Measurements from ENCODE around the gene KRT2.

The KRT2 gene

DNA sequence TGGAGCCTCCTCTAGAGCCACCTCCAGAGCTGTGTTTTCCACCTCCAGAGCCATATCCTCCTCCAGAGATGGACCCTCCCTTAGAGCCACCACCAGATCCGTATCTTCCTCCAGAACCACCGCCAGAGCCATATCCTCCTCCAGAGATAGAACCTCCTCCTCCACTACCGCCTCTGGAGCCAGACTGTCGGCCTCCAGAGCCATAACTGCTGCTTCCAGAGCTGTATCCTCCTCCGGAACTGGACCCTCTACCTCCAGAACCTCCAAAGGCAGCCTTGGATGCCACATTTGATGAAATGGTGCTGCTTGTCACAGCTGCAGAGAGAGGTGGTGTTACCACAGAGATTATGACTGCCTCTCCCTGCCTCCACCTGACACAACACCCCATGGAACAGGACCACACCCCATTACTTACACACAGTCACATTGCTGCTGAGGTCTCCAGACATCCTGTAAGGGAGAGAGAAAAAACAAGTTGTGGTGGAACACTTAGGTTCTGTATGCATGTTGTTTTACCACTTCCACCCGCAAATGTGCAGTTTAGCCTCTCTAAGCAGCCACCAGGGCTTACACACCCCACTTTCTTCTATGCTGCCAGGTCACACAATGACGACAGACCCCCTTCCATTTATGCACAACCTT, 6.8 kb downstream of the KRT2 start:
- DNase-seq (ENCODE audit: insufficient read length, low spot score) (no peak), FAIRE-seq (no peak)
- TF ChIP-seq, protein P1, sequence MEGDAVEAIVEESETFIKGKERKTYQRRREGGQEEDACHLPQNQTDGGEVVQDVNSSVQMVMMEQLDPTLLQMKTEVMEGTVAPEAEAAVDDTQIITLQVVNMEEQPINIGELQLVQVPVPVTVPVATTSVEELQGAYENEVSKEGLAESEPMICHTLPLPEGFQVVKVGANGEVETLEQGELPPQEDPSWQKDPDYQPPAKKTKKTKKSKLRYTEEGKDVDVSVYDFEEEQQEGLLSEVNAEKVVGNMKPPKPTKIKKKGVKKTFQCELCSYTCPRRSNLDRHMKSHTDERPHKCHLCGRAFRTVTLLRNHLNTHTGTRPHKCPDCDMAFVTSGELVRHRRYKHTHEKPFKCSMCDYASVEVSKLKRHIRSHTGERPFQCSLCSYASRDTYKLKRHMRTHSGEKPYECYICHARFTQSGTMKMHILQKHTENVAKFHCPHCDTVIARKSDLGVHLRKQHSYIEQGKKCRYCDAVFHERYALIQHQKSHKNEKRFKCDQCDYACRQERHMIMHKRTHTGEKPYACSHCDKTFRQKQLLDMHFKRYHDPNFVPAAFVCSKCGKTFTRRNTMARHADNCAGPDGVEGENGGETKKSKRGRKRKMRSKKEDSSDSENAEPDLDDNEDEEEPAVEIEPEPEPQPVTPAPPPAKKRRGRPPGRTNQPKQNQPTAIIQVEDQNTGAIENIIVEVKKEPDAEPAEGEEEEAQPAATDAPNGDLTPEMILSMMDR (IDR thresholded peaks at IDR 0.05; ENCODE audit: insufficient read depth, missing control alignments): no peak

DNA sequence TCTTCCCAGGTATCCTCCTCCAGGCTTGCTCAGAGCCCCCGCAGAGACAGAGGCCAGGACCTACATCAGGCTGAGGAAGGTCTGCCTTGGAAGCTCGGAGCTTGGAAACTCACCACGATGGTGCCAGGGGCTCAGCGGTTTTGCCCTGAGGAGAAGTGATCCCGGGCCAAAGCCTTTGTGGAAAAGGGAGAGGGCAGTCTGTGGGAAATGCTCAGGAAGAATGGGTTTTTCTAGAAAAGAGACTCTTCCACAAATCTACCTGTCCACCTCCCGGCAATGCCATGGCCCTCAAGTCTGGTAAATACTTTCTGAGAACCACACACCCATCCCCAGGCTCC, 8.0 kb downstream of the KRT2 start:
- TF ChIP-seq, protein P1 (IDR thresholded peaks at IDR 0.05; ENCODE audit: insufficient read depth, missing control alignments): no peak
- FAIRE-seq (no peak), DNase-seq (ENCODE audit: insufficient read length, low spot score) (no peak)

DNA sequence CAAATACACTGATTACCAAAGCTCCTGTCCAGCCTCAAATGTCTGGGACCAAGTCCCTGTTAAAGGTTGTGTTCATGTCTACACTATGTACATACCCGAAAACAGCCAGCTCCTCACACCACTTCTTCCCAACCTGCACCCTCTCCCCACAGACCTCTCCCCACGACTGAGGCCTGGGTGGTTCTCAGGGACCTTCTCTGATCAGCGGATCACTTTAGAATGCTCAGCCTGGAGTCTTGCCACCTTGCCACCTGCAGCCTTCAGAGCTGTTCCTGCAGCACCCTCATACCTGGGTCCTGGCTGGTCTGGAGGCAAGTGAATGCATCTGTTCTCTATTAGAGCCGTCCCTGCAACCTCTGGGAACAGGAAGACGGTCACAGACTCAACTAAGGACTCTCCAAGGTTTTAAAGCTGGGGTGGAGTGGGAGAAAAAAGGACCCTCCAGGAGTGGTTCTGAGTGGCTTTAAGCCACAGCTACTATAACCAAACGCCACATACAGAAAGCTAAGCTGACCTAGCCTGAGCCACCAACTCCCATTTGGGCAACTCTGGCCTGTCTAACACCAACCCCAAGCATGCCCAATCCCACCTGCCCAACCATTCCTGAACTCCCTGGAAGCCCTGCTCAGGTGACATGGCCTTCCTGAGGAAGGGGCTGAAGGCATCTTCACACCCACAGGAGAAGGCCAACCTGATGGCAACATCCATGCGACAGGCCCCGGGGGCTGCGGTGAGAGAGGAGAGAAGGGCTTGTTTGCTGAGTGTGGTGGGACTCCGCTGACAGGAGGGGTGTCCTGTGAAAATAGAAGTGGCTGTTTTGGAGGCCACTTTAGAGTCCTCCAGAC, 8.6 kb downstream of the KRT2 start:
- no peak for DNase-seq (ENCODE audit: insufficient read length, low spot score)
- TF ChIP-seq, protein P1 (IDR thresholded peaks at IDR 0.05; ENCODE audit: insufficient read depth, missing control alignments): no peak
- no peak for FAIRE-seq

DNA sequence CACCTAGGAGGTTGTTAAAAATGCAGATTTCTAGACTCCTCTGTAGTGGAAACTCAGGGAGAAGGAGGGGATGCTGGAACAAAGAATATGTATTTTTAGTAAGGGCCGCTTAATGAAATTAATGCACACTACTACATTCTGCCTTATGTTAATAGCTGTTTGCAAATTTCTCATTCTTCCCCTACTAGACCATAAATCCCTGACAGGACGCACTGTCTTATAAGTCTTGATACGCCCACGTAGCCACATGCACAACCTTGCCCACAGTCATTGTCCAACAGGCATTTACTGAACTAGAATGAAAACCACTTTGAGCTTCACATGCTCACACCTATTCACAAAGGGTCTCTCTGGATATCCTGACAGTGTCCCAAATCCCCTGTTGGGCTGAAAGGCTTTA, 10.5 kb downstream of the KRT2 start:
- TF ChIP-seq, protein P1 (IDR thresholded peaks at IDR 0.05; ENCODE audit: insufficient read depth, missing control alignments): no peak
- DNase-seq (ENCODE audit: insufficient read length, low spot score) (no peak), FAIRE-seq (no peak)

DNA sequence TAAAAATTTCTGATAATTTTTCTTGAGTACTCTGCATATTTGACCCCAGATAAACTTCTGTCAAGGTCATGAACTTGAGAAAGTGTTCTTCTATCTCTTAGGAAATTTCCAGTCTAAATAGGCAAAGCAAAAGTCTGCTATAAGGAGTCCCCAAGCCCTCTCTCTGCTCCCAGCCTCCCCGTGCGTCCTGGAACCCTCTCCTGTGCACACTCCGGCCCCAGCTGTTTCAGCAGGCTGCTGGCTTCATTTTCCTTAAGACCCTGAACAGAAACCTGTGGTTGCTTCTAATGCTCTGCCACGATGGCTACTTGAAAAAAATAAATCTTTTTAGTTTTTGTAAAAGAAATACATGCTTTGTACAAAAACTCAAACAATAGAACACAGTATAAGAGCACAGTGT, 14.7 kb downstream of the KRT2 start:
- DNase-seq (ENCODE audit: insufficient read length, low spot score) (no peak), FAIRE-seq (no peak)
- TF ChIP-seq, protein P1 (IDR thresholded peaks at IDR 0.05; ENCODE audit: insufficient read depth, missing control alignments): no peak

DNA sequence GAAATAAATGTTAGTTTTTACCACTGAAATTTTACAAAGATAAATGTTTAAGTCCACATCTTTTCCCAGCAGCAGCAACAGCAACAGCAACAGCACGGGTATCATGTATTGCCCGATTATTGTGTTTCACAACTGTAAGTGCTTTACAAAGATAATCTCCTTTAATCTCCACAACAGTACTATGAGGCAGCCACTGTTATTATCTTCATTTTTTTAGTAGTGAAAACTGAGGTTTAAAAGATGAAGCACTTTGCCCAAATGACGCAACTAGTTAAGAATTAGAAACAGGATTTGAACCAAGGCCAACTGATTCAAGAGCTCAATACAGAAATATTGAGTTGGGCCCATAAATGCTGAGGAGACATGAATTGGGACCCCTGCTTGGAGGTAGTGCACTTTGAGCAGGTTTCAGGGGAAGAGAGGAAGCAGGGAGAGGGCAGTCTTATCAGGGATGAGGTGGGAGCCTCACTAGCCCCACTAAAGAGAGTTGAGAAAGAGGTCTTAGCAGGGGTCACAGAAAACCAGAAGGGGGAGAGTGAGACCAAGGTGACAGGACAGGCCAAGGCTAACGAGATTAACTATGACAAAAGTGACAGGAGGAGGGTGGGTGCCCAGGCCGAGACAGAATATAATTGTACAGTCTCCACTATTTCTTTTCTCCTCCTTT, 15.3 kb downstream of the KRT2 start:
- TF ChIP-seq, protein P1 (IDR thresholded peaks at IDR 0.05; ENCODE audit: insufficient read depth, missing control alignments): no peak
- FAIRE-seq (no peak), DNase-seq (ENCODE audit: insufficient read length, low spot score) (no peak)

Measured in D721Med (cell line).